ENCODE results near the gene EFCAB5.
"Not testable (repeated sequence)": the region's sequence is repeated elsewhere in the genome, so short reads cannot be mapped to it uniquely, and the experiment has no call there.

EFCAB5 gene

GRCh38 chr17:30005709-30006320 lies 64.4 kb downstream of the EFCAB5 start:
- DNase-seq (ENCODE audit: low read depth), result no peak

DNA sequence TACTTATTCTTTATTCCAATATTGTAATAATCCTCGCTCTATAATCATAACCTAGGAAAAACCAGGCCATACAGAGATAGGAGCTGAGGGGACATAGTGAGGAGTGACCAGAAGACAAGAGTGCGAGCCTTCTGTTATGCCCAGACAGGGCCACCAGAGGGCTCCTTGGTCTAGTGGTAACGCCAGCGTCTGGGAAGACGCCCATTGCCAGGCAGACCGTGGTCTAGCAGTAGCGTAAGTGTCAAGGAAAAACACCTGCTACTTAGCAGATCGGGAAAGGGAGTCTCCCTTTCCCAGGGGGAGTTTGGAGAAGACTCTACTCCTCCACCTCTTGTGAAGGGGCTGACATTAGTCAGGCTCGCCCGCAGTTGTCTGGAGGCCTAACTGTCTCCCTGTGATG lies 70.5 kb downstream of the EFCAB5 start:
- not testable (repeated sequence) for DNase-seq (ENCODE audit: low read depth)

- peak; percentile 14 for DNase-seq (ENCODE audit: low read depth)
Measured at GRCh38 chr17:30021708-30022317, 80.4 kb downstream of the EFCAB5 start.

- DNase-seq (ENCODE audit: low read depth), result not testable (repeated sequence)
Measured at GRCh38 chr17:30025325-30025724, 83.9 kb downstream of the EFCAB5 start.

DNA sequence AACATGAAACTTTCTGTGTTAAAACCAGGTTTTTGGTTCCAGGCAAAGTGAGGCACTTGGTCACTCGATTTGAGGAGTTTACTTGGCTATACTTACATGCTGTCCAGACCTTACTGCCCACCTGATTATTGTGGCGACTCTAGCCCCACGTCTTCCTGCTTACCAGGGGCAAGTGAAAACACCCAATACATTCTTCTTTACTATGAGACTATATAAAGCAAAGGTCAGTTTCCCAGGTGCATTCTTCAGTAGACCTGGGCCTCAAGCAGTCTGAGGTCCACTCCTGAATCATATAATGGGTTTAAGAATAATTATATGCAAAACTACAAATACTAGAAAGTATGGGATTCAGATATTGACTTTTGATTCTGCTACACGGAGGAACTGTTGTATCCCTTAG lies 86.2 kb downstream of the EFCAB5 start:
- DNase-seq (ENCODE audit: low read depth), result no peak

DNA sequence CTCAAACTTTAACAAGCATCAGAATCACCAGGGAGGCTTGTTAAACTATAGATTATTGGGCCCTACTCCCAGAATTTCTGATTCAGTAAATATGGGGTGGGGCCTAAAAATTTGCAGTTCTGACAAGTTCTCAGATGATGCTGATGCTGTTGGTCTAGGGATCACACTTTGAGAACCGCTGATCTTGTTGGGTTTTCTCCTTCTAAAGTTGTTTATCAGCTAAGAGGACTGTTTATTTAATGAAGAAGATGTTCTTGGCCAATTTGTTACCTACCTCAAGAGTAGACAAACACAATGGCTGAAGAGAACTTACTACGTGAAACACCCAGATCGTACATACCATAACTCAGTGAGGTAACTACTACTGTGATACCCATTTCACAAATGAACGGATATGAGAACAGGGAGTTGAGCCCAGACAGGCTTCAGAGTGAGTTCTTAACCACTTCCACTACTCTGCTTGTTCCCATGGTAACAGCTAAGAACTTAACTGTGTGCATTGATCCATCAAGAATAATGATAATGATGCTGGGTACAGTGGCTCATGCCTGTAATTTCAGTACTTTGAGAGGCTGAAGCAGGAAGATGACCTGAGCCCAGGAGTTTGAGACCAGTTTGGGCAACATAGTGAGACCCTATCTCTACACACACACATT lies 89.9 kb downstream of the EFCAB5 start:
- no peak for DNase-seq (ENCODE audit: low read depth)

DNA sequence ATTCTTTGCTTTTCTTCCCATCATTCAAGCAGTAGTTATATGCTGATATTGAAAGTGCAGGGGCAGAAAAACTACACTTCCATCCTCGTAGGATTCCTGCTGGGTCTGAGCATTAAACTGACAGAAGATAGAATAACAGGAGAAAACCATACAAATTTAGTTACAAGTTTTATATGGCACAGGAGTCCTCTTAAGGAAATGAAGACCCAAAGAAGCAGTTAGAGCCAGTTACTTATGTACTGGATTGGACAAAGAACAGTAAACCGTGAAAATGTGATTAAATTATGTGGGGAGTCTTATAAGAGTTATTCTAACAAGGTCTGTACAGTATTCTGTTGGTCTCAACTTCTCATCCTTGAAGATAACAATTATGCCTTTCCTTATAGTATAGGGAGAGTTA lies 93.9 kb downstream of the EFCAB5 start:
- DNase-seq (ENCODE audit: low read depth), result no peak

DNA sequence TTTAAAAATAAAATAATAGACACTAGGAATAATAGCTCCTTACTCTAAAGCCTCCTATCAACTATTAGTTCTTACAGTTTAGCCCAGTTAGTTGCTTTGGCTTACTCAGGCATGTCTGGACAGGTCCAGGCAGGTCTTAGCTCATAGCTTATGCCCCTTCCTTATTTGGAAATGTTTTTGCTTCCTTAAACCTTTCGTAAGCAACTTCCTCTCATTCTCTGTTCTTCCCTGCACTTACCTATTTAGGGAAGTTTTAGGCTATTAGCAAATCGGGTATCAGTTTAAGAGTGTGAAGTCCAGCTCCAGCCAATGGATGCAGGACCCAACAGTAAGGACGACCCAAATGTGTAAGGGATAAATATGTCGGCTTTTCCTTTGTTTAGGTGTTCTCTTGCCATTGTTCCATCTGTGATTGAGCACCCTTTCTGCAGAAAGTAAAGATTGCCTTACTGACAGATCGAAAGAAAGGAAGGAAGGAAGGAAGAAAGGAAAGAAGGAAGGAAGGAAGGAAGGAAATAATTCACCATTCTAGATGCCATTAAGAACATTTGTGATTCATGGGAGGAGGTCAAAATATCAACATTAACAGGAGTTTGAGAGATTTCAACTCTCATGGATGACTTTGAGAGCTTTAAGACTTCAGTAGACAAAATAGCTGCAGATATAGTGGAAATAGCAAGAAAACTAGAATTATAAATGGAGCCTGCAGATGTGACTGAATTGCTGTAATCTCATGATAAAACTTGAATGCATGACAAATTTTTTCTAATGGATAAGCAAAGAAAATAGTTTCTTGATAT lies 99.5 kb downstream of the EFCAB5 start:
- not testable (repeated sequence) for DNase-seq (ENCODE audit: low read depth)

DNA sequence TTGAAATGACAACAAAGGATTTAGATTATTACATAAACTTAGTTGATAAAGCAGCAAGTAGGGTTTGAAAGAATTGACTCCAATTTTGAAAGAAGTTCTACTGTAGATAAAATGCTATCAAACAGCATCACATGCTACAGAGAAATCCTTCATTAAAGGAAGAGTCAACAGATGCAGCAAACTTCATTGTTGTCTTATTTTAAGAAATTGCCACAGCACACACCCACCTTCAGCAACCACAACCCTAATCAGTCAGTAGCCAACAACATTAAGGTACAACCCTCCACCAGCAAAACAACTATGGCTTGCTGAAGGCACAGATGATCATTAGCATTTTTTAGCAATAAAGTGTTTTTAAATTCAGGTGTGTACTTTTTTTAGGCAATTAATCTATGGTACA lies 100.1 kb downstream of the EFCAB5 start:
- no peak for DNase-seq (ENCODE audit: low read depth)

- DNase-seq (ENCODE audit: low read depth), result no peak
Measured at GRCh38 chr17:30062372-30062771, 120.9 kb downstream of the EFCAB5 start.

DNA sequence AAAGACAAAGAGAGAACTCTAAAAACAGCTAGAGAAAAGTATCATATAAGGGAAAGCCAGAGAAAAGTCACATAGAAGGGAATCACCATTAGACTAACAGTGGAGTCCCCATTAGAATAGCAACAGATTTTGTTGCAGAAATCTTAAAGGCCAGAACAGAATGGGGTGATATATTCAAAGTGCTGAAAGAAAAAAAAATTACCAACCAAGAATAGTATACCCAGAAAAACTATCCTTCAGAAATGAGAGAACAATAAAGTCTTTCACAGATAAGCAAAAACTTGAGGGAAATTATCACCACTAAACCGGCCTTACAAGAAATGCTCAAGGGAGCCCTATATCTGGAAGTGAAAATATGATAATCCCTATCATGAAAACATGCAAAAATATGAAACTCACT lies 123.3 kb downstream of the EFCAB5 start:
- no peak for DNase-seq (ENCODE audit: low read depth)

DNA sequence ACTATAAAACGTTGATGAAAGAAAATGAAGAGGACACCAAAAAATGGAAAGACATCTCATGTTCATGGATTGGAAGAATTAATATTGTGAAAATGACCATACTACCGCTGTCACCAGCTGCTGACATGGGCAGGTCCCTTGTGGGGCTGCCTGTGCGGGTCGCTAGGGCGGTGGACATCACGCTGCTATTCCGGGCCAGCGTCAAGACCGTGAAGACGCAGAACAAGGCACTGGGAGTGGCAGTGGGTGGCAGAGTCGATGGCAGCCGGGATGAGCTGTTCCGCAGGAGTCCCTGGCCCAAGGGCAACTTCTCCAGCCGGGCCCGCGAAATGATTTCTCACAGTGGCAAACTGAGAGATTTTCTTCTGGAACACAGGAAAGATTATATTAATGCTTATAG lies 127.0 kb downstream of the EFCAB5 start:
- no peak for DNase-seq (ENCODE audit: low read depth)

DNA sequence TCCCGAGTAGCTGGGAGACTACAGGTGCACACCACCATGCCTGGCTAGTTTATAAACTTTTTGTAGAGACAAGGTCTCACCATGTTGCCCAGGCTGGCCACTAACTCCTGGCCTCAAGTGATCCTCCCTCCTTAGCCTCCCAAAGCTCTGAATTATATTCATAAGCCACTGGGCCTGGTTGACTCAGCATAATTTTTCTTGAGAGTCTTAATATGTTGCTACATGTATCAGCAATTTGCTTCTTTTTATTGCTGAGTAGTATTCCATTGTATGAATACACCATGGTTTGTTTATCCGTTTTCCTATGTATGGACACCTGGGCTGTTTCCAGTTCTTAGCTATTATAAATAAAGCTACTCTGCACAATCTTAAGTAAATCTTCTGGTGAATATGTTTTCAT lies 132.8 kb downstream of the EFCAB5 start:
- DNase-seq (ENCODE audit: low read depth), result no peak

DNA sequence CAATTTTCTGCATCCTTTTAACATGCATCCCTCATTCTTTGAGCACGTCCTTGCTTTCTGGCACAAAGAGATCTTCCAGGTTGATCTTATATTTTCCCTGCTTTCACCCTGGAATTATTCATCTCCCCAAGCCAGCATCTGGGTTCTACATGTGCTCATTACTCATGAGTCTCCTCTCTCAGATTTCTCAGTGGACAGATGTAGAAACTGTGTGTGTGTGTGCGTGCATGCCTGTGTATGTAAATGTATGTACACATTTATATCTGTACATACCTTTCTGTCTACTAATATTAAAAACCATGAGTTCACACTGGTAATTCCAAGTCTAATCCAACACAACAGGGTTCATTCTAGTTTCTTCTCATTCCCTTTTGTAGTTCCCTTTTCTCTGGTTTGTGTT lies 133.3 kb downstream of the EFCAB5 start:
- no peak for DNase-seq (ENCODE audit: low read depth)

DNA sequence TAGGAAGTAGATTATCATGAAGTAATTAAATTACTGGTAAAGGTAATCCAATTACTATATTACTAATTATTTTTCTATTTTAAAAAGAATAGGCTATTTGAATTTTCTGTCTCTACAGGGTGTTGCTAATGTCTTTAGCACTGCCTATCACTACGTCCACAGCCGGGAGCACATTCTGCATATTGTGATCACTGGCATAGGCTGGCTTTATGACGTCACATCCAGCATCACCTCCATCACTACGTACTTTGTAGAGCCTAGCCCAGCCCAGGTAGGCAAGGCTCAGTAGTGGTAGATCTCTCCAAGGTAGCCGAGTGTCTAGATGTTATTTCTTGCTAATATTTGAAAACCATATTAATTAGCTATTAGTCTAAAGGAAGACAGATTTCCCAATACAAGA lies 141.3 kb downstream of the EFCAB5 start:
- DNase-seq (ENCODE audit: low read depth), result no peak

- no peak for DNase-seq (ENCODE audit: low read depth)
Measured at GRCh38 chr17:30084788-30085187, 143.4 kb downstream of the EFCAB5 start.

DNA sequence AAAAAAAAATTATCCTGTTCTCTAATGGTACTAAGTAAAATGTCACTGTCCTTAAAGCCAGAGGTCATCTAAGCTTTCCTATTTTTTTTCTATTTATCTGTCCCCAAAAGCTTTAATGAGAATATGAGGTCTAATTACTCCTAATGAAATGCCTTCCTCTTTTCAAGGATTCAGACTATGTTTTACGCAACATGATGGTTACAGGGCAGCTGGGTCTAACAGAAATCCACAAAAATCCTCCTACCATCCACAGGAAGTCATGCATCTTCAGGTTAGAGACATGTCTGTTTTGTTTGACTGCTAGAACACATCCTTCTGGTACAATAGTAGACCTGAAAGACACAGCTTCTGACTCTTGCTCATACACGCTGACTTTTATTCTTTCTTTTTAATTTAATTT lies 145.5 kb downstream of the EFCAB5 start:
- DNase-seq (ENCODE audit: low read depth), result no peak

DNA sequence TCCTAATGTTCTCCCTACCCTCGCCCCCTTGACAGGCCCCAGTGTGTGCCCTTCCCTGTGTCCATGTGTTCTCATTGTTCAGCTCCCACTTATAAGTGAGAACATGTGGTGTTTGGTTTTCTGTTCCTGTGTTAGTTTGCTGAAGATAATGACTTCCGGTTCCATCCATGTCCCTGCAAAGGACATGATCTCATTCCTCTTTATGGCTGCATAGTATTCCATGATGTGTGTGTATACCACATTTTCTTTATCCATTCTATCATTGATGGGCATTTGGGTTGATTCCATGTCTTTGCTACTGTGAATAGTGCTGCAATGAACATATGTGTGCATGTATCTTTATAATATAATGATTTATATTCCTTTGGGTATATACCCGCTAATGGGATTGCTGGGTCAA lies 146.0 kb downstream of the EFCAB5 start:
- DNase-seq (ENCODE audit: low read depth), result not testable (repeated sequence)

DNA sequence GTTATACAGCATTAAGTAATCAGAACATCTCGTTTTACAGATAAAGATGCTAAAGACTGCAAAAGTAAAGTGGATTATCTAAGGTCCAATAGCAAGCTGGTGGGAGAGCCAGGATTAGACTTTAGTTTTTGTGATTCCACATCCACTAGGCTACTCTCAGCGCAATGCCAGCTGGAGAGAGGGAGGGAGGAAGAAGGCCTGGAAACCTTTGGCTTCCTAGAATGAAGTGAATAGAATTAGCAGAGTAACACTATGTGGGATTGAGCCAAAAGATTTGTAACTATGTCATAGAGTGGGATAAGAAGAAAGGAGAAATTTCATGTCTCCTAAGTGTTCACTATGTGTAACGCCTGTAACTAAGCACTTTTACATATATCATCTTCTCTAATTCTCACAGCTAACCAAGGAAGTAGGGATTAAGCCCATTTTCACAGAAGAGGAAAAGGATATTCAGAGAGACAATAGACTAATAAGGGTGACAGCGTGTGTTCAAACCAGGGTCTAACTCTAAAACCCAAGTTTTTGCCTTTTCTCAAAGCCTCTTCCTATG lies 149.8 kb downstream of the EFCAB5 start:
- DNase-seq (ENCODE audit: low read depth), result no peak

DNA sequence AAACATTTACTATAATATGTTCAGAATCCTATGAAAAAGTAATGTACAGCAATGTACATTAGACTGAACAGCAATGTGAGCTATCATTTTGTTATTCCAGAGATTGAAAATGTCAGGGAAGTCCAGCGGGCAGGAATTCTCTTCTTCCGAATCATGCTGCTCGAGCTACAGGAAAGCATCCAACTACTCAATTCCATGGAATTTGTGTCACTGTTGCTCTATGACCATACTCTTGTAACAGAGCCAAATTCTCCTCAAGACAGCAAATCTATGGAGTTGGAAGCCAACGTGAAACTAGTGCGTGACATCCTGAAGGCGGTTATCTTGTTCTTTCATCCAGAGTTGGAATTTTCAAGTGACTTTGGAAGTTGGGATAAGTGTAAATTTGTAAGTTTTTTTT lies 150.3 kb downstream of the EFCAB5 start:
- no peak for DNase-seq (ENCODE audit: low read depth)

- no peak for DNase-seq (ENCODE audit: low read depth)
Measured at GRCh38 chr17:30092886-30093285, 151.5 kb downstream of the EFCAB5 start.

DNA sequence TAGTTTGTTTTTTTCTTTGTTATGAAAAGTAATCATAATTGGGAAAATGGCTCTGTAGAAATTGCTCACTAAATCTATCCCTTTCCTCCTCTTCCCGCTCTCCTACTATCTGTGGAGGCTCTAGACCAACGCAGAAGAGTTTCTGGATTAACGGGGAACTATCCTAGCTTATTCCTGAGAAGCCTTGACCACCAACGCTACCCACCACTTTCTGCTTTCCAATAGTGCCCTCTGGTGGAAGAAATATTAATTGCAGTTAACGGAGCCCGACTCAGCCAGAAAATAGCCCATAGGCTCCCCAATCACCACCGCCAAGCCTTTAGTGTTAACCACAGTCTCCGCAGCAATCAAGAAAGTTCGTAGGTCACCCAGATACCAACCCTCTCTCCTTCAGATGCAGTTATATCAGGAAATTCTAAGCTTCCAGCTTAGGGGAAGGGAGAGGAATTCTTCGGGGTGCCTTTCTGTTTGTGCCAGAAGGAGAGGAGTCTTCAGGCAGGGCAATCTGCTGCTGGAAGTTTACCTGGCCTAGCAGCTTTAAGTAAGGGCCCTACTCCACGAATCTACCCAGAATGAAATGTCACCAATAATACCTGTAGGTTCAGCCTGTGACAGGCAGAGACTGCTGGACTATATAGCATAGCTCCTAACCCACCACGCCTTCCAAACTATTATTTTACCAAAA lies 152.2 kb downstream of the EFCAB5 start:
- DNase-seq (ENCODE audit: low read depth), result peak; percentile 33
